ENCODE measurements around the gene ENHO. TPM values are rescaled to one million over a fixed set of nuclear protein-coding genes. Genes with fewer than 3 reads are reported as not detected.

Gene ENHO
- polyA plus RNA-seq, 6 donors from 2014 or later: not detected

DNA sequence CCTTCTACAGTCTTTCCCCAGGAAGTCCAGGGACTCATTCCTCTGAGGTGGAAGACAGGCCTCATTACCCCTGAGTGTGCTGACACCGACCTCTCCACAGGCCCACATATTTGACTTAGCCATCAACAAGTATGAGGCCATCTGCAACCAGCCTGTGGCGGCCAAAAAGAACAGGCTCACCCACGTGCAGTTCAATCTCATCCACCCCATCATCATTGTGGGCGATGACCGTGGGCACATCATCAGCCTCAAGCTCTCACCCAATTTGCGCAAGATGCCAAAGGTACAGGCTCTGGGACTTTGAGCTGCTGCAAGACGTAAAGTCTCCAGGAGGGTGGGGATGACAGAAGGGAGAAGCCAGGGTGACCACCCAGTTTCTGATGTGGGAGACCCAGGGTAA, 5.6 kb downstream of the ENHO start:
- no peaks in the 10 kb centered on the region for H3K9me3 Mint-ChIP-seq
- H3K27me3 Mint-ChIP-seq: peaks cover 7 to 28% (median 25%) of the 10 kb centered on the region in 3 donors
- no peak for ATAC-seq (ENCODE audit: low read depth in 2 of 2)
- DNase-seq: no peak
- peak overlapping the region in 1 of 6 donors; percentile 21 for H3K27ac Mint-ChIP-seq
- H3K36me3 Mint-ChIP-seq: no peaks in the 10 kb centered on the region
- no peak overlapping the region for H3K4me3 Mint-ChIP-seq
- peaks cover under 1 to 6% (median under 1%) of the 10 kb centered on the region in 3 donors for H3K4me1 Mint-ChIP-seq

DNA sequence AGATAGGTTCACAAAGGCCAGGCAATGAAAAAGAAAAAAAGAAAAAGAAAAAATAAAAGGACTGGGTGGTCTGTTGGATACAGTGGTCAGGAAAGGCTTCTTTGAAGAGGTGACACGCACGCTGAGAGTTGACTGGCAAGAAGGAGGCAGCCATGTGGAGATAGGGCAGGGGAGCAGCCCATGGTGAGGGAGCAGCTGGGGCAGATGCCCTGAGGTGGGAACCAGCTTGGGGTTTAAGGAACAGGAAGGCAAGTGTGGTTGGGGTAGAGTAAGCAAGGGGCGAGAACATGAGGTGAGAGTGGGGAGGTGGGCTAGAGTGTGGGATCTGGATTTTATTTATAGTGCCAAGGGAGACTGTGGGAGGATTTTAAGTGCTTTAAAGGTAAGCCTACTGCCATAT, 6.8 kb downstream of the ENHO start:
- no peaks in the 10 kb centered on the region for H3K36me3 Mint-ChIP-seq
- DNase-seq (no peak), ATAC-seq (ENCODE audit: low read depth in 2 of 2) (no peak)
- peak overlapping the region in 1 of 6 donors; percentile 4 for H3K27ac Mint-ChIP-seq
- H3K9me3 Mint-ChIP-seq: no peaks in the 10 kb centered on the region
- H3K4me3 Mint-ChIP-seq: no peak overlapping the region
- H3K27me3 Mint-ChIP-seq: peaks cover 11 to 33% (median 26%) of the 10 kb centered on the region in 3 donors
- H3K4me1 Mint-ChIP-seq: peaks cover 0 to 6% (median 0%) of the 10 kb centered on the region in 3 donors

DNA sequence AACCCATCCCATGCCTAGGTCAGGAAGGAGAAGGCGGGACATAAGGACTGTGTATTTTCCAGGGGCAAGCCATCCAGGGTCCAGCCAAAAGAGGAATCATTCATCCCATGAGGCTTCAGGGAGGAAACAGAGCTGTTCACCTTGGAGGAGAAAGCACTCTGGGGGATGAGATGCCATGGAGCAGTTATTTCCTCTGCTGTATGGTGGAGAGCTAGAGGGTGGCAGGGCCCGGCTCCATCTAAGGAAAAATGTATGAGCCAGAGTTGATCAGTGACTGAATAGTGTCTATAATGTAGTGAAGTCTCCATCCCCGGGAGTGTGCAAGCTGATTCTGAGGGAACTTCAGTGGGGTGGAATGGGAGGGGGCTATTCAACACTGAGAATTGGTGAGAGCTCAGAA, 8.0 kb downstream of the ENHO start:
- no peak overlapping the region for H3K27ac Mint-ChIP-seq
- peaks cover 11 to 40% (median 26%) of the 10 kb centered on the region in 3 donors for H3K27me3 Mint-ChIP-seq

DNA sequence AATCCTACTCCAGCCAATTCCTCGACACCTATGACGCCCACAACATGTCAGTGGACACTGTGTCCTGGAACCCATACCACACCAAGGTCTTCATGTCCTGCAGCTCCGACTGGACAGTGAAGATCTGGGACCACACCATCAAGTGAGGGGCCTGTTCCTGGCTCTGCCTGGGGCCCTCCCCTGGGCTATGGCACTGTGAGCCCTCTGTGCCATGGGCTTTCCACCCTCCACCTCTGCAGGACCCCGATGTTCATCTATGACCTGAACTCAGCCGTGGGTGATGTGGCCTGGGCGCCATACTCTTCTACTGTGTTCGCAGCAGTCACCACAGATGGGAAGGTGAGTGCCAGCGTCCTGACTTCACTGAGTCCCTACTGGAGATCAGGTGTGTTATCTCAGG, 8.4 kb downstream of the ENHO start:
- DNase-seq: no peak

More for the DNA sequence above, 8.0 kb downstream of the ENHO start:
- H3K4me3 Mint-ChIP-seq: peak overlapping the region in 1 of 8 donors; percentile 3
- ATAC-seq (ENCODE audit: low read depth in 2 of 2) (no peak), DNase-seq (no peak)
- no peaks in the 10 kb centered on the region for H3K36me3 Mint-ChIP-seq
- H3K4me1 Mint-ChIP-seq: peaks cover 0 to 6% (median 0%) of the 10 kb centered on the region in 3 donors
- H3K9me3 Mint-ChIP-seq: no peaks in the 10 kb centered on the region

DNA sequence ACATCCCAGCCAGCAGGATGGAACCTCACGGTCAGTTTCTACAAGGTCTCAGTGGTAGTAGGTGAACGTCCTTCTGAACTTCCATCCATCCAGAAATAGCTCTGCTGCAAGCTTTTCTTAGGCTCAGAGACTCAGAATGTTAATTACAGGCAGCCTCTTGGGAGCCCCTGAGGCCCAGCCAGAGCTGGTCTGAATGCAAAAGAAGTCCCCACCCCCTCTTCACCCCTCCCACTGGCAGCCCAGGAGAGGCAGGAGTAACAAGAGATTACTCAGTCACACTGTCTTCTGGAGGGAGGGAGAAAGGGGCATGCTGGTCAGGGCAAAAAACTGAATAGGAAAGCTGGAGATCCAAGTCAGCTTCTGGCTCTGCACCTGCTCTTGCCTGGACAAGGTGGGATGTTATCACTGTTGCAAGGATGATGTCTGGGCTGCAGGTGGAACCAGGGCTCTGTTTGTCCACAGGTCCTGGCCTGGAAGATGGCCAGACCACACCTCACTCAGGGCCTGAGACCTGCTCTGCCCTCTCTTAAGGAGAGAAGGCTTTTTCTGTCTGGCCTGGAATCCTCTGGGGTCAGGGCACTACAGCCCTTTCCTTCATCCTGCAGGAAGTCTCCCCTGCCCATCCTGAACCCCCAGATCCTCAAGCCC, 9.1 kb downstream of the ENHO start:
- Mint-ChIP-seq H3K27me3 (peaks cover 11 to 46% (median 25%) of the 10 kb centered on the region in 3 donors), H3K36me3 (no peaks in the 10 kb centered on the region), H3K4me1 (no peaks in the 10 kb centered on the region), H3K9me3 (no peaks in the 10 kb centered on the region), H3K4me3 (no peak overlapping the region), H3K27ac (no peak overlapping the region)
- no peak for DNase-seq
- ATAC-seq (ENCODE audit: low read depth in 2 of 2): no peak

More for the DNA sequence above, 8.4 kb downstream of the ENHO start:
- peaks cover 11 to 40% (median 23%) of the 10 kb centered on the region in 3 donors for H3K27me3 Mint-ChIP-seq
- H3K36me3 Mint-ChIP-seq: no peaks in the 10 kb centered on the region
- ATAC-seq (ENCODE audit: low read depth in 2 of 2): no peak
- H3K4me3 Mint-ChIP-seq: no peak overlapping the region
- peaks cover 0 to 5% (median 0%) of the 10 kb centered on the region in 3 donors for H3K4me1 Mint-ChIP-seq
- no peaks in the 10 kb centered on the region for H3K9me3 Mint-ChIP-seq
- H3K27ac Mint-ChIP-seq: peak overlapping the region in 1 of 6 donors; percentile 30

DNA sequence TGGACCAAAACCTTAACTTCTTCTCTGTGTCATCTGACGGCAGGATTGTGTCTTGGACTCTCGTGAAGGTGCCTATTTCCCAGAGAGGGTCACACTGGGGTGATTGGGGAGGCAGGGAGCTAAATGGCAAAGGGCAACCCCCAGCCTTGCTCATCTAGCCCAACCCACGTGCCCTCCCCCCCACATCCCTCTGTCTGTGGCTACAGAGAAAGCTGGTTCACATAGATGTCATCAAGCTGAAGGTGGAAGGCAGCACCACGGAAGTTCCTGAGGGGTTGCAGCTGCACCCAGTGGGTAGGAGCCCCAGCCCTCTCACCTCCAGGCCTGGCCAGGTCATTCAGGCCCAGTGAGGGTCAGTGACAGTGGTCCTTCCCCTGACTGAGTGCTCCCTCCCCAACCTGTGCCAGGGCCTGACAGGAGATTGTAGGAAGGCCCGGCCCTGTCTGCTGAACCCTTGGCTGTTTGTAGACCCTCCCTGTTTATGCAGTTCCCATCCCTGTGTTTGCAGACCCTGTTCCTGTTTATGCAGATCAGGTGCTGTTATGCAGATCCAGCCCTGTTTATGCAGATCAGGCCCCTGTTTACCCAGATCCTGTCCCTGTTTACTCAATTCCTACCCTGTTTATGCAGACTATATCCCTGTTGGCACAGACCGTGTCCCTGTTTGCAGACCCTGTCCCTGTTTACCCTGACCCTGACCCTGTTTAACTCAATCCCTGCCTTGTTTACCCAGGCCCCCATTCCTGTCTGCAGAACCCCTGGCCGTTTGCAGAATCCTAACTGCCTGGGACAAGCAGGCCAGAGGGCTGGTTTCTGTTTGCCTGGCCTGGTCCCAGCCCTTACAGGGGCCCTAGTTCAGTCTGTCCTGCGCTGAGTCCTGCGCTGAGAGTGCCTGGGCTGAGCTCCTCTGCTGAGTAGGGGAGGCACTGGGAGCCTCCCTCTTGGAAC, 10.4 kb downstream of the ENHO start:
- H3K9me3 Mint-ChIP-seq: no peaks in the 10 kb centered on the region
- no peaks in the 10 kb centered on the region for H3K36me3 Mint-ChIP-seq
- H3K4me1 Mint-ChIP-seq: no peaks in the 10 kb centered on the region
- ATAC-seq (ENCODE audit: low read depth in 2 of 2) (no peak), DNase-seq (no peak)
- no peak overlapping the region for H3K4me3 Mint-ChIP-seq
- peaks cover 11 to 45% (median 27%) of the 10 kb centered on the region in 3 donors for H3K27me3 Mint-ChIP-seq
- H3K27ac Mint-ChIP-seq: no peak overlapping the region

DNA sequence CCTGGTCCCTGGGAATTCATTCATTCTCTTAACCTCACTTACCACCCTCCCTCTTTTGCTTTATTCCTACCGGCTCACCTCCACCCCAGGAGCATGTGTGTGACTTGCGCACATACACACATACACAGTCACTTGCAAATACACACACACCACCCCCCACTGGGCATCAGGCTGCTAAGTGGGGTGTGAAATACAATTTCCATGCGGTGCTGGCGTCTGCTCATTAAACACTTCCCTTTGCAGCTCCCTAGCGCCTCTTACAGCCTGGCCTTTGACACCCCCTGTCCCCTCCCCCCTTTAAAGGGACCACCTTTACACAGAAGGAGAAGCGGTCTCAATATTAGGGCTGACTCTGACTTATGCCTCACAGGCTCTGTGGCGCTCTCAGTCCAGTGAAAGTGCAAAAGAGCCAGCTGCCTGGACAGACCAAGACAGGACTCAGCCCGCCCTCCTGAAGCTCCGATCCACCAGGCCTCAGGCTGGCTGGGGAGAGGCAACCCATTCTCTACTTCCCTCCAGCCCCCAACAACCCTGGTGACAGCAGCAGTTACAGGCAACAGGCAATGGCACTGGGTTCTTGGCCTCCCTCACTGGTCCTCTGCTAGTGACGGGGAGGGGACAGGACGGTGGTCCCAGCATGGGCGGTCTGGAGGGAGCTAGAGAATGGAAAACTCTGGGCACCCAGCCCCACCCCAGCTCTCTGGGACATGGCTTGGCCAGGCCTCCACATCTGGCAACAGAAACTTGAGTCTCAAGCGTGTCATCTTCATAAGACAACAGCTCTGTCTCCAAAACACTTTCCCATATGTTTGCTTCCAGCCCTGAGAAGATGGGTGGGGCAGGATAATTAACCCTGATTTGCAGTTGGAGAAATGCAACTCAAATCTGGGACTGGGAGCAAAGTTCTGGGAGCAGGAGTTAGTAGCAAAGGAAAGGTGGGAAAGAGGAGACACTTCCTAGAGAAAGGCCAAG, 12.0 kb downstream of the ENHO start:
- ATAC-seq (ENCODE audit: low read depth in 2 of 2): no peak
- DNase-seq: no peak
- Mint-ChIP-seq H3K9me3 (no peaks in the 10 kb centered on the region), H3K27me3 (peaks cover 4 to 35% (median 25%) of the 10 kb centered on the region in 3 donors), H3K36me3 (no peaks in the 10 kb centered on the region), H3K27ac (no peak overlapping the region), H3K4me1 (no peaks in the 10 kb centered on the region), H3K4me3 (no peak overlapping the region)

DNA sequence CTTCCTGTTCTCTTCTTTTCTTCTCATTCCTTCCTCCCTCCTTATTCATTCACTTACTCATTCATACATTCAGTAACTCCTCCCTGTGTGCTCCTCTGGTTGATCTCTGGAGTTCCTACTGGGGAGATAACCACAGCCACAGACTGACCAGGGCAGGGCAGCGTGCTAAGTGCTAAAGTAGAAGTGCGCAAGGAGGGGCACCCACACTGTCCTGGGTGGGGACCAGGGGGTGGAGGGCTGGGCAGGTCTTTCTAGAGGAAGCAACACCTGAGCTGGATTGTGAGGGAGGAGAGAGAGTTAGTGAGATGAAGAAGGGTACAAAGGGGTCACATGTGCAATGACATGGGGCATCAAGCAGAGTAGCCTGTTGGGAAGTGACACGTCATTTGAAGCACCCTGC, 13.8 kb downstream of the ENHO start:
- Mint-ChIP-seq H3K4me3 (no peak overlapping the region), H3K27ac (no peak overlapping the region), H3K4me1 (no peaks in the 10 kb centered on the region), H3K36me3 (no peaks in the 10 kb centered on the region), H3K9me3 (no peaks in the 10 kb centered on the region), H3K27me3 (peaks cover 18 to 40% (median 31%) of the 10 kb centered on the region in 3 donors)
- no peak for ATAC-seq (ENCODE audit: low read depth in 2 of 2)
- no peak for DNase-seq

DNA sequence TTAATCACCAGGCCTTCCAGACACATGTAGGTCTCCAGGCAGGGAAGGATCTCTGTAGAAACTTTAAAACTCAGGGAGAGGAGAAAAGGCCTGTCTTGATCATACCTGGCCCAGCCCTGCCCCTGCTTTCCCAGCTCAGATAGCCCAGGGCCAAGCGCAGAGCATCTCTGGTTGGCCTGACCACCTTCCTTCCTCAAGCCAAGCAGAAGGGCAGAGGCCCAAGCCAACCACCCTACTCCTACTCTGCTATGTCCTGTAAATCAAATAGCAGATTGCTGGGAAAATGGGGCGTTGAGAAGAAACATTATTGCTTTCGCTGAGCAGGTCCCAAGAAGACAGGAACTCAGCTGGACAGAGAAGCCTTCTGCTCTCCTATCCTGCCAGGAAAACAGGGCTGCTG, 14.3 kb downstream of the ENHO start:
- Mint-ChIP-seq H3K27me3 (peaks cover 18 to 45% (median 36%) of the 10 kb centered on the region in 3 donors), H3K36me3 (no peaks in the 10 kb centered on the region), H3K27ac (peak overlapping the region in 1 of 6 donors; percentile 76), H3K4me1 (no peaks in the 10 kb centered on the region), H3K9me3 (no peaks in the 10 kb centered on the region), H3K4me3 (no peak overlapping the region)
- ATAC-seq (ENCODE audit: low read depth in 2 of 2): no peak
- no peak for DNase-seq

DNA sequence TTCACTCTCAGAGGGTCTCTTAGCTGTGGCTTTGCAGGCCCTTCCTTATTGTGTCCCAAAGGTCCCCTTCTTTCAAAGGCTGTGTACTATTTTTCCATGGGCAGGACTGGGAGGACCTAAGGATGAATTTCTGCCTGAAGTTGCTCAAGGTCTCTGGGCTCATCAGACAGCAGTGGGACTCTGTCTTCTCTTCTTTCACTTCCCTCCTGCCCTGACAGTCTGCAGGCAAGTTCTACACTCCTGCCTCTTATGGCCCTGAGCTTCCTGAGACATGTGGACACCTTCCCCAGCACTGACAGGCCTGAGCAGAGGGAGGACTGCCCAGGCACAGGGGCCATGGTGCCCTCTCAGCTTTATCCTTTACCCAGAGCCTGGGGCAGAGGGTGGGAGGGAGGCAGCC, 14.8 kb downstream of the ENHO start:
- Mint-ChIP-seq H3K36me3 (no peaks in the 10 kb centered on the region), H3K9me3 (no peaks in the 10 kb centered on the region), H3K4me3 (no peak overlapping the region), H3K27ac (no peak overlapping the region), H3K27me3 (peaks cover 18 to 46% (median 38%) of the 10 kb centered on the region in 3 donors), H3K4me1 (no peaks in the 10 kb centered on the region)
- ATAC-seq (ENCODE audit: low read depth in 2 of 2): no peak
- no peak for DNase-seq

DNA sequence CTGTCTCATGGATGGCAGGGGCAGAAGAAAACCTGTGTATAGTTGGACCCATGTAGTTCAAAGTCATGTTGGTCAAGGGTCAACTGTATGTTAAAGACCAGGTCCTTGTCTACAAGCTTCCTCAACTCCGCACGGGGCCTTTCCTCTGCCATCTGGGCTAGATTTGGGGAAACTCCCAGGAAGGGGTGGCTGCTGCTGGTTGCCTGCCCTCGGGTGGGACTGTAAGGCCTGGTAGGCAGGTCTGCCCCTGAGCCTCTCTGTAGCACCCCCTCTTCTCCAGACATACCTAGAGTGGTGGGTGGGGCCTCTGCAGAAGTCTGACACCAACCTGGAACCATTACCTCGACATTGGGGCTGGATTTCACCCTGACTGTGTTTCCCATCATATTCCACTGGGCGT, 15.2 kb downstream of the ENHO start:
- ATAC-seq (ENCODE audit: low read depth in 2 of 2): no peak
- no peak for DNase-seq
- Mint-ChIP-seq H3K27ac (peak overlapping the region in 1 of 6 donors; percentile 5), H3K4me3 (no peak overlapping the region), H3K36me3 (no peaks in the 10 kb centered on the region), H3K4me1 (no peaks in the 10 kb centered on the region), H3K9me3 (no peaks in the 10 kb centered on the region), H3K27me3 (peaks cover 18 to 49% (median 38%) of the 10 kb centered on the region in 3 donors)

DNA sequence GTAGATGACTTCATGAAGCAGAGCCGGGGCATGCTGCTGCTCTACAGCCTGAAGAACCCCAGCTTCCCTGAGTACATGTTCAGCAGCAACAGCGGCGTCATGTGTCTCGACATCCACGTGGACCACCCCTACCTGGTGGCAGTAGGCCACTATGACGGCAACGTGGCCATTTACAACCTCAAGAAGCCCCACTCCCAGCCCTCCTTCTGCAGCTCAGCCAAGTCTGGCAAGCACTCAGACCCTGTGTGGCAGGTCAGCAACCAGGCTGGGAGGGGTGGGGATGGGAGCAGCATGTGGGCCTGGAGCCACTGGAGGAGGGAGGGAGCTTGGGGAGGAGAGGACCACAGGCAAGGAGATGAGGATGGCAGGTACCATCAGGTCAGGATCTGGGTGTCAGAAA, 16.2 kb downstream of the ENHO start:
- no peaks in the 10 kb centered on the region for H3K9me3 Mint-ChIP-seq
- H3K36me3 Mint-ChIP-seq: no peaks in the 10 kb centered on the region
- DNase-seq (no peak), ATAC-seq (ENCODE audit: low read depth in 2 of 2) (no peak)
- no peaks in the 10 kb centered on the region for H3K4me1 Mint-ChIP-seq
- peaks cover 18 to 48% (median 38%) of the 10 kb centered on the region in 3 donors for H3K27me3 Mint-ChIP-seq
- no peak overlapping the region for H3K4me3 Mint-ChIP-seq
- no peak overlapping the region for H3K27ac Mint-ChIP-seq
